Measurements from ENCODE around the gene OCA2. TPM values are rescaled to one million over a fixed set of nuclear protein-coding genes. Genes with fewer than 3 reads are reported as not detected.
A peak's percentile ranks its signal among the peaks of the same experiment; 100 is the strongest.

OCA2 gene
- total and polyA plus RNA-seq, 2 of the 4 experiments (the other 2 are of a cell fraction): under 0.01 to 0.03 TPM

DNA sequence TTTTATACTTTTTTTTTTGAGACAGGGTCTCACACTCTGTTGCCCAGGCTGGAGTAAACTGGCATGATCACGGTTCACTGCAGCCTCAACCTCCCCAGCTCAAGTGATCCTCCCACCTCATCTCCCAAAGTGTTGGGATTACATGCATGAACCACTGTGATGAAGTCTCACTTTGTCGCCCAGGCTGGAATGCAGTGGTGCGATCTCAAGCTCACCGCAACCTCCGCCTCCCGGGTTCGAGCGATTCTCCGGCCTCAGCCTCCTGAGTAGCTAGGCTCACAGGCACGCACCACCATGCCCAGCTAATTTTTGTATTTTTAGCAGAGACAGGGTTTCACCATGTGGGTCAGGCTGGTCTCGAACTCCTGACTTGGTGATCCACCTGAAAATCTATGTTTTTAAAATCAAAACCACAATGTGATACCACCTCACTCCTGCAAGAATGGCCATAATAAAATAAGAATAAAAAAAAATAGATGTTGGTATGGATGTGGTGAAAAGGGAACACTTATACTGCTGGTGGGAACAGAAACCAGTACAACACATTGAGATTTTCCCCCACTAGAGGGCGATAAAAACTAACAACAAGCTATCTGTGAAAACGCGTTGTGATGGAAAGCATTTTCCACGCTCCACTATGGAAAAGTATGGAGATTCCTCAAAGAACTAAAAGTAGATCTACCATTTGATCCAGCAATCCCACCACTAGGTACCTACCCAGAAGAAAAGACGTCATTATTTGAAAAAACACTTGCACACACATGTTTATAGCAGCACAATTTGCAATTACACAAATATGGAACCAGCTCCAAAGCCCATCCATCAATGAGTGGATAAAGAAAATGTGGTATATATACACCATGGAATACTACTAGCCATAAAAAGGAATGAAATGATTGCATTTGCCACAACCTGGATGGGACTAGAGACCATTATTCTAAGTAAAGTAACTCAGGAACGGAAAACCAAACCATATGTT is 26.8 kb upstream of the OCA2 start:
- Histone ChIP-seq H2AFZ (replicated peaks; ENCODE audit: low read length, poor library complexity) (no peak overlapping the region), H4K8ac (ENCODE audit: low read depth in 2 of 2, low read length in 2 of 2) (no peak overlapping the region), H2BK15ac (ENCODE audit: low read depth, low read length) (no peak overlapping the region), H3K4me3 (ENCODE audit: insufficient read depth, low read depth, low read length) (no peak overlapping the region), H3K9ac (ENCODE audit: low read depth, low read length) (no peak overlapping the region), H3K9me3 (ENCODE audit: control insufficient read depth, insufficient read depth, low read length) (no peaks in the 10 kb centered on the region), H3K9me1 (ENCODE audit: insufficient read depth, low read length) (no peaks in the 10 kb centered on the region), H3K79me1 (ENCODE audit: low read depth in 1 of 2, low read length in 2 of 2) (peaks cover 0 to 3% of the 10 kb centered on the region in 2 experiments; a peak in 1 of 4 replicates), H2AK9ac (replicated peaks; ENCODE audit: low read depth, low read length, poor library complexity) (no peak overlapping the region), H3K18ac (ENCODE audit: low read depth, low read length) (no peak overlapping the region), H2BK120ac (ENCODE audit: low read depth, low read length) (no peak overlapping the region), H2BK5ac (ENCODE audit: low read depth, low read length, poor library complexity, severe bottlenecking) (no peak overlapping the region), H3K36me3 (ENCODE audit: control insufficient read depth, insufficient read depth, low read length) (peaks cover 35% of the 10 kb centered on the region), H3K56ac (ENCODE audit: extremely low read depth, insufficient read depth, low read length) (no peak overlapping the region), H2AK5ac (ENCODE audit: low read depth, low read length) (no peak overlapping the region), H3K4ac (ENCODE audit: low read depth, low read length) (no peak overlapping the region), H3K23ac (ENCODE audit: low read depth, low read length) (no peak overlapping the region), H3K4me1 (ENCODE audit: control insufficient read depth, insufficient read depth, low read length) (no peaks in the 10 kb centered on the region), H4K5ac (ENCODE audit: low read depth, low read length) (no peak overlapping the region), H3K14ac (replicated peaks; ENCODE audit: low read depth, low read length) (no peak overlapping the region), H3K27ac (ENCODE audit: insufficient read depth, low read length) (no peak overlapping the region), H4K20me1 (ENCODE audit: insufficient read depth, low read length) (peaks cover 3% of the 10 kb centered on the region; the same call in 1 of the 2 replicates), H3K27me3 (ENCODE audit: control insufficient read depth, insufficient read depth, low read length) (no peaks in the 10 kb centered on the region), H2BK20ac (ENCODE audit: low read depth, low read length) (no peak overlapping the region), H4K91ac (ENCODE audit: insufficient read depth, low read depth, low read length) (no peak overlapping the region), H3K4me2 (ENCODE audit: low read depth, low read length) (no peak overlapping the region)
- 90% methylated on average over 9 of the region's 17 CpGs; no CpG with 5 or more reads in 1 of the 2 experiments for WGBS, 2 experiments (ENCODE audit: extremely low coverage in 2 of 2, insufficient read length in 1 of 2)
- peak; percentile 64 for DNase-seq
- ChIA-PET POLR2A (ENCODE audit: unreplicated experiment) (no interaction called here), CTCF (interaction anchor here (0.6 to 1.3 kb wide), 8 partner anchors 9 to 157 kb away, joined by 3 to 7 read pairs (median 4); partner anchors contain the start of gene OCA2)
- TF ChIP-seq, protein P1, sequence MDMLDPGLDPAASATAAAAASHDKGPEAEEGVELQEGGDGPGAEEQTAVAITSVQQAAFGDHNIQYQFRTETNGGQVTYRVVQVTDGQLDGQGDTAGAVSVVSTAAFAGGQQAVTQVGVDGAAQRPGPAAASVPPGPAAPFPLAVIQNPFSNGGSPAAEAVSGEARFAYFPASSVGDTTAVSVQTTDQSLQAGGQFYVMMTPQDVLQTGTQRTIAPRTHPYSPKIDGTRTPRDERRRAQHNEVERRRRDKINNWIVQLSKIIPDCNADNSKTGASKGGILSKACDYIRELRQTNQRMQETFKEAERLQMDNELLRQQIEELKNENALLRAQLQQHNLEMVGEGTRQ (IDR thresholded peaks at IDR 0.05; ENCODE audit: low read depth, low read length): no peak
- TF ChIP-seq POLR2A (IDR thresholded peaks at IDR 0.05; ENCODE audit: low read depth, low read length): no peak
- peak; percentile 27; the same call in 1 of the 2 replicates for TF ChIP-seq RAD21 (IDR thresholded peaks at IDR 0.05; ENCODE audit: low read length)
- TF ChIP-seq FOS (IDR thresholded peaks at IDR 0.05; ENCODE audit: low read depth, low read length): no peak
- no peak for TF ChIP-seq MXI1 (IDR thresholded peaks at IDR 0.05; ENCODE audit: borderline replicate concordance, low read depth, low read length)
- TF ChIP-seq, protein P2, sequence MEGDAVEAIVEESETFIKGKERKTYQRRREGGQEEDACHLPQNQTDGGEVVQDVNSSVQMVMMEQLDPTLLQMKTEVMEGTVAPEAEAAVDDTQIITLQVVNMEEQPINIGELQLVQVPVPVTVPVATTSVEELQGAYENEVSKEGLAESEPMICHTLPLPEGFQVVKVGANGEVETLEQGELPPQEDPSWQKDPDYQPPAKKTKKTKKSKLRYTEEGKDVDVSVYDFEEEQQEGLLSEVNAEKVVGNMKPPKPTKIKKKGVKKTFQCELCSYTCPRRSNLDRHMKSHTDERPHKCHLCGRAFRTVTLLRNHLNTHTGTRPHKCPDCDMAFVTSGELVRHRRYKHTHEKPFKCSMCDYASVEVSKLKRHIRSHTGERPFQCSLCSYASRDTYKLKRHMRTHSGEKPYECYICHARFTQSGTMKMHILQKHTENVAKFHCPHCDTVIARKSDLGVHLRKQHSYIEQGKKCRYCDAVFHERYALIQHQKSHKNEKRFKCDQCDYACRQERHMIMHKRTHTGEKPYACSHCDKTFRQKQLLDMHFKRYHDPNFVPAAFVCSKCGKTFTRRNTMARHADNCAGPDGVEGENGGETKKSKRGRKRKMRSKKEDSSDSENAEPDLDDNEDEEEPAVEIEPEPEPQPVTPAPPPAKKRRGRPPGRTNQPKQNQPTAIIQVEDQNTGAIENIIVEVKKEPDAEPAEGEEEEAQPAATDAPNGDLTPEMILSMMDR (conservative IDR thresholded peaks at IDR 0.05; ENCODE audit: low read depth, low read length): peak; percentile 54
- TF ChIP-seq SMC3 (IDR thresholded peaks at IDR 0.05; ENCODE audit: low read depth, low read length): no peak; the same call in 1 of the 2 replicates
- no peak for TF ChIP-seq CEBPB (IDR thresholded peaks at IDR 0.05; ENCODE audit: low read depth, low read length)
- TF ChIP-seq BHLHE40 (IDR thresholded peaks at IDR 0.05; ENCODE audit: low read depth, low read length): no peak
- TF ChIP-seq RCOR1 (IDR thresholded peaks at IDR 0.05; ENCODE audit: insufficient replicate concordance, low read length): no peak
- ATAC-seq (ENCODE audit: low read depth): peak; percentile 55
- in situ Hi-C loops (cut with MboI; ENCODE audit: low sequenced_read_pairs): no loop called here
- BruUV-seq (replicated peaks): no TSS peak
- intact Hi-C loops (cut with micrococcal nuclease): no loop called here
- dilution Hi-C loops (cut with HindIII; ENCODE audit: low sequenced_read_pairs, unreplicated experiment): no loop called here

Data from IMR-90 (cell line).